GM12875 (cell line): ENCODE measurements around the gene HGF.

Experiments used
- H3K4me3 ChIP-seq: one replicate; pipeline ENCODE4 v1.5.1; 2011; ENCODE audit warnings: low read depth, low read length, control low read depth
- CTCF ChIP-seq: IDR thresholded peaks from 2 replicates; pipeline ENCODE4 v1.5.1; 2011; ENCODE audit warnings: low read depth, mild to moderate bottlenecking, control low read depth, inconsistent platforms, low read length, moderate library complexity, borderline replicate concordance; ENCODE audit not compliant: insufficient read depth

The HGF gene

DNA sequence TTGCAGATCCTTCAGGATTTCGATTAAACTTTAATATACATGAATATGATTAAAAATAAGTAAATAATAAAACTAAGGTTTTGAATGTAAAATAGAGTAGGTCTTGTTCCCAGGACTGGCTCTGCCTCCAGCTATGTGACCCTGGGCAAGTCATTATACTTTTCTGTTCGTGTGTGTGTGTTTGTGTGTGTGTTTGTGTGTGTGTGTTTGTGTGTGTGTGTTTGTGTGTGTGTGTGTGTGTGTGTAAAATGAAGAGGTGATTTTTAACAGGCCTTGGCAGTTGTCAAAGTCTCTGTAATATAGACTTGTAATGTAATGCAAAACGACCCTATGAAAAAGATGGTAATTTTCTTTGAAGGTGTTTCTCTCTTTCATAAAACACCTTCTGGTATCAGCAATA, 79.2 kb downstream of the HGF start:
- no peak overlapping the region for H3K4me3 ChIP-seq
- no peak for TF ChIP-seq CTCF

DNA sequence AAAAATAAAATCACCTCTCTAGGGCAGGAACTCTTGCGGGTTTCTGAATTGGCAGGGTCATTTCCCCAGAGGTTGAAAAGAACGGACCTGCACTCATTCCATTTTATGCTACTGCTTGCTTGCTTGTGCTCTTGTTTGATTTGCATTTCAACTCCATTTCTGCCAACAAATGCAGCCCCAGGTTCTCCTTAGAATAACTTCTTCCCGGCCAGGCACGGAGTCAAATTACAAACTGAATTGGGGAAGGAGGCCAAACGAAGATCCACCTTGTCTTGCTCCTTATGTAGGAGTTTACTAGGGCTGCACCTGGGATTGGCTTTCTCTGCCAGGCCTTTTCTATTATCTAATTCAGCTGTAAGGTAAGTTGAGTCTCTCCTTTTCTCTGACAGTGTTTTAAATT, 79.6 kb downstream of the HGF start:
- no peak overlapping the region for H3K4me3 ChIP-seq
- no peak for TF ChIP-seq CTCF

DNA sequence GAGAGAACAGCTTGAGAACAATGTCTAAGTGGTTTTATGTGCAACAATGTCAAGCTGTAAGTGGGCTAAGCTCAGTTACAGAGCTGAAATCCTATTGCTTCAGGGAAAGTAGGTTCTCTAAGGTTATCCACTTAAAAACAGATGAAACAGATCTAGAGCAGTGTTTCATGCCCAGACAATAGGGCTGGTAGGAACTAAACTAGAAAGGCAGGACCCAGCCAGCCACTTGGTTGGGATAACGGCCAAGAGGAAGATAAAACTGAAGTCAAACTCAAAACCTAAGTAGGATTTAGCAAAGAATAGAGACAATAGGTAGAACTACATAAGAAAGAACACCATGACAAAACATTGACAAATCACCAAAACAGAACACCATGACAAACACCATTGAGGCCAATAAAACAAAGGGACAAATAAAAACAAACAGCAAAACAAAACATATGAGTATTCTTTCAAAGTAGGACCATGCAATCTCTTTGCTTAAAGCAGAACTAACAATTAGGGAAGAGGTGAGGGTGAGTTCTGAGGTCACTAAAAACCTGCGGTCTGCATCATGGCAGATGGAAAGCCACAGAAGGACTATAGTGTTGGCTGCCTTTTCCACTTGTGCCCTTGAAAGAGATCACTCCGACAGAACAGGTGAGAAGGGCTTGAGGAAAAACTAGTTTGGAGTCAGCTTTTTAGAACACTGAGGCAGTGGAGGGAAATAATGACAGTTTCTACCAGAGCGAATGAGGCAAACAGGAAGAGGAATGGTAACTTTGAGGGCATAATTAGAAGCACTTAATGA, 81.0 kb downstream of the HGF start:
- no peak overlapping the region for H3K4me3 ChIP-seq
- TF ChIP-seq CTCF = no peak

DNA sequence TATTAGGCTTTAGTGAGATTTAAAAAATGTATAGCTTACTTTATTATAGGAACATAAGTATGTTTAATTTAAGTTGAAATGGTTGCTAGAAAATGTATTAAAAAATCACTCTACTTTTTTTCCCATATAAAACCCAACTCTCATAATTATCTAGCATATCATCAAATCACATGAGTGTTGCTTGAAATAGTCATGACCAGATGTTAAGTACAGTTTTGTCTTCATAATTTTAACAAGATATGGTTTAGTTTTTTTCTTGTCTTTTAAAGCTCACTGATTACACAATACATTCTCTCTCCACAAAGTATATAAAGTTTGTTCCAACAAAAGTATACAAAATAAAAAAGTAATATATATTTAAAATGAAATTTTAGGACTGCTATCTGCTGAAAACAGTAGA, 82.8 kb downstream of the HGF start:
- H3K4me3 ChIP-seq = no peak overlapping the region
- TF ChIP-seq CTCF = no peak

DNA sequence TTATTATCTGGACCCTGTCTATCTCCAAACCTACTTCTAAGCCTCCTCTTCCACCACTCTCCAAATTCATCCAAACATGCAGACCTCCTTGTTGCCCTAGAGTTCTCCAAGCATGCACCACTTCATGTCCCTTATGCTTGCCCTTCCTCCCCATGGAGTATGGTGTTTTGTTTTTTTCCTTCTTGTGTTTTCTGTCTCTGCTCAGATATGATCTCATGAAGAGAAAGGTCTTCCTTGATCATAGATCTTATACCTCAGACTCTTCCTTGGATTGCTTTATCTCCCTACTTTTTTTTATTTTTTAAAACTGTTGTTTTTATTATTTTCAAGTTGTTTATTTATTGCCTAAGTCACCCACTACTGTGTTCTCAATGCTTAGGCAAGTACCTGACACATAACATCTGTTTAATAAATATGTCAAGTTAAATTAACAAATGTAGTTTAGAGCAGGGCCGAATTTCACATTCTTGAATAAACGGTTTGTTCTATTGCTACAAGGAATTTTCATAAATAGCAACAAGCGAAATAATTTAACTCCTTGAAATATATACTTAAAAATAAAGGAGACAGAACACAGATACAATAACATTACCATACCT, 84.5 kb downstream of the HGF start:
- H3K4me3 ChIP-seq = no peak overlapping the region
- no peak for TF ChIP-seq CTCF

GRCh38 chr7:81684514-81685269, 85.2 kb downstream of the HGF start:
- no peak overlapping the region for H3K4me3 ChIP-seq

More at GRCh38 chr7:81684514-81685269, 85.2 kb downstream of the HGF start:
- no peak for TF ChIP-seq CTCF
